ENCODE data around the gene PLAC1.

- TF ChIP-seq CTCF (IDR thresholded peaks at IDR 0.05) (no peak), EP300 (IDR thresholded peaks at IDR 0.05) (no peak), POLR2A (IDR thresholded peaks at IDR 0.05) (no peak)
Measured at GRCh38 chrX:134544513-134545151, 113.6 kb downstream of the PLAC1 start.
